ELR (cell line): ENCODE data around the gene RNF225.
"Not testable (repeated sequence)": the region's sequence is repeated elsewhere in the genome, so short reads cannot be mapped to it uniquely, and the experiment has no call there.

Experiments used
- DNase-seq: peaks from one replicate; pipeline ENCODE4 v3.0.0-alpha.2; 2015; ENCODE audit warnings: low read depth

RNF225 gene

GRCh38 chr19:58387338-58388174, 7.9 kb upstream of the RNF225 start:
- DNase-seq, result no peak

DNA sequence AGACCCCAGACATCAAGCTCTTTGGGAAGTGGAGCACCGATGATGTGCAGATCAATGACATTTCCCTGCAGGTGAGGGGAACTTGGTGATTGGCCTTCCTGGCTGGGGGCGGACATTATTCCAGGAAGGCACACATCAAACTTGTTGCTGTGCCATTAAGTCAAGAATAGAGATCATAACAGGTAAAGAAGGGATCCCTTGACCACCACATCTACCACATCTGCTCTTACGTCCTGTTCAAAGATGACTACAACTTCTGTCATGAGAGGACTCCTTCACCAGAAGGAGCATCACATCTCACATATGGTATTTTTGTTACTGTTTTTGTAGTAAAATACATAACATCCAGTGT, 7.3 kb upstream of the RNF225 start:
- no peak for DNase-seq

DNA sequence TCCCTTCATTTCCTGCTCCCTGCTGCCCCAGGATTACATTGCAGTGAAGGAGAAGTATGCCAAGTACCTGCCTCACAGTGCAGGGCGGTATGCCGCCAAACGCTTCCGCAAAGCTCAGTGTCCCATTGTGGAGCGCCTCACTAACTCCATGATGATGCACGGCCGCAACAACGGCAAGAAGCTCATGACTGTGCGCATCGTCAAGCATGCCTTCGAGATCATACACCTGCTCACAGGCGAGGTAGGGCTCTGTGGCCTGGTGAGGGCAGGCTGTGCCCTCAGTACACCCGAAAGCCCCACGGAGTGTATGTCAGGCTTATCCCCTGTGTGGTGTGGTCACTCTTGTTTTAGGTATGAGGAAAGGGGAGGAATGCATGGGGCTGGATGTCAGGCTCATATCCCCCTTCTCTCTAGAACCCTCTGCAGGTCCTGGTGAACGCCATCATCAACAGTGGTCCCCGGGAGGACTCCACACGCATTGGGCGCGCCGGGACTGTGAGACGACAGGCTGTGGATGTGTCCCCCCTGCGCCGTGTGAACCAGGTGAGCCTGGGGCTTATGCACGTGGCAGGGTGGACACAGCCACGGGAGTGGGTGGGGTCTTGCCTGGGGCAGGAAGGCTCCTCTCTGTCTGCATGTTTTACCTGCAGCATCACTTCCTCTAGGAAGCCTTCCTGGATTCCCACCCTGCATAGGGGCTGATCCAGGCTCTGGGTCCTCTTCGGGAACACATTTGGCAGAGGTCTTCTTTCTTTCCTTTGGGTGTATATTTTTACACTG, 2.3 kb upstream of the RNF225 start:
- DNase-seq, result no peak

DNA sequence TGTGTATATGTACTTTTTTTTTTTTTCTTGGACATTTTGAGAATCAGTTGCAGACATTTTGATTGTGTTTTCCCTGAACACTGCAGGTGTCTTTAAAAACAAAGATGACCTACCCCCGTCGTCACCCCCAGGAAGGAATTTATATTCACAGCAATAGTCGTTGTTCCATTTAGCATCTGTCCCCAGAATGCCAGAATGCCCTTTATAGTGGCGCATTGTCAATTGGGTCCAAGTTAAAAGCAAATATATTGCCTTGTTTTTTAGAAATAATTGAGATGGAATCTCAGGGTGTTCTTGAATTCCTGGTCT, 1.8 kb upstream of the RNF225 start:
- no peak for DNase-seq

DNA sequence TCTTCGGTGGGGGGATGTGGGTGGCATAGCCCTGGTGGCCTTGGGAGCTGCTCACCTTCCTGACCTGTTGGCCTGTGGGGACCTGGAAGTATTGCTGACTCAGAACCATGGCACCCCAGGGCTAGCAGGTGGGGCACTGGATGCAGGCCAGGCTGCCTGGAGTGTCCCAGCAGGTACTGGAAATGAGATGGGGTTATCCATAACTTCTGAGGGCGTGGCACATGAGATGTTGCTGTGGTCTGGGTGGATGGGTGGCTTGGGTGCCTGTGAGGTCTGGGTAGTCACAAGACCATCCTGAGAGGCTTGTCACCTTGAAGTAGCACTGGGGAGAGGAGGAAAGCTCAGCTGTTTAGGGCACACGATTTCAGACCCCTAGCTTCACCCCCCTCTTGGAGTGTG, 636 bp upstream of the RNF225 start:
- DNase-seq, result no peak

DNA sequence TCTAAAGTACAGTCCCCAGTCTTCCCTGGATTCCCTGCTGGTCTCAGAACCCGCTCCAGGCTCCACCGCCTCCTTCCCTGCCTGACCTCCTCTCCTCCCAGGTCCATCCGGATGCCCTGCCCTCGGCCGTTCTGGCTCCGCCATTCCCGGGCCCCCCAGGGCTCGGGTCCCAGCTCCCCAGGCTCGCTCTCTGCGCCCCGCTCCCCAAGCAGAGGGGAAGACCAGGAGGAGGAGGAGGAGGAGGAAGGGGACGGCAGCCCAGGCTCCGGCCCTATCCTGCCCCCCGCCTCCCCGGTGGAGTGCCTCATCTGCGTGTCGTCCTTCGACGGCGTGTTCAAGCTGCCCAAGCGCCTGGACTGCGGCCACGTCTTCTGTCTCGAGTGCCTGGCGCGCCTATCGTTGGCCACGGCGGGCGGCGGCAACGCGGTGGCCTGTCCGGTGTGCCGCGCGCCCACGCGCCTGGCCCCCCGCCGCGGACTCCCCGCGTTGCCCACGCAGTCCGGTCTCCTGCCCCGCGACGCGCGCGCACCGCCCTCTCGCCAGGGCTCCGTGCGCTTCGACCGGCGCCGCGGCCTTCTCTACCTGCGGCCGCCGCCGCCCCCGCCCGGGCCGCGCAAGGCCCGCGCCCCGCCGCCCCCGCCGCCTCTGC, 647 bp downstream of the RNF225 start:
- no peak for DNase-seq

- no peak for DNase-seq
Measured at GRCh38 chr19:58396691-58397532, 1.5 kb downstream of the RNF225 start.

- DNase-seq, result no peak
Measured at GRCh38 chr19:58397533-58398037, 2.1 kb downstream of the RNF225 start.

DNA sequence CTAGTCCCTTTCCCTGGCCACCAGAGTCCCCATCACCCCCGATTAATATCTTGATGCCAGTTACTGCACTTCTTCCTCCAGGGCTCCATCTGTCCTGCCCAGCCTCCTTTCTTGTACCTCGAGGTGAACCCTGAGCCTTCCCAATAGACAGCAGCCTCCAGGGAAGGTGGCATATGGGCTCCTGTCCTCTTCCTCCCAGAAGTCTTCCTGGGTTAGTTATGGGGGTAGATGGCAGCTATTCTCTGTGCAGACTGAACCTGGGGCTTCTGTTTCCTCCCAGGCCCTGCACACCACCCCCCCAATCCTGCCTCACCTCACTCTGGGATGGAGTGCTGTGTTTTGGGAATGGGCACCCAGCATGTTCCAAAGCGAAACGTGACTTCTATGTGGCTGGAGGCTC, 2.6 kb downstream of the RNF225 start:
- DNase-seq, result no peak

DNA sequence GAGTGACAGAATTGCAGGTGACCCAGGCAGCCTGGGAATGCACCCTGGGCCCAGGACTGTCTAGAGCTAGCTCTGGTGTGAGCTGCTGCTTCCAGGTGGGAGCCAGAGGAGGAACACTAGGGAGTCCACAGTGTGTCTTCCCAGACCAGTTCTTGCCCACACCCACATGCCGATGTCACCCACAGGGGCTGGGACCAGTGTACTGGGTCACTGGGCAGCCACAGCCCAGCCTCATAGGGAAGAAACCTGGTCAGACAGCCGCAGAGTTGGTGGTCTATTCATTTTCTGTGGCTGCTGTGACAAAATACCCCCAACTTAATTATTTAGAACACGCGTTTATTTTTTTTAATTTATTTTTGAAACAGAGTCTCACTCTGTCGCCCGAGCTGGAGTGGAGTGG, 3.1 kb downstream of the RNF225 start:
- DNase-seq, result no peak

DNA sequence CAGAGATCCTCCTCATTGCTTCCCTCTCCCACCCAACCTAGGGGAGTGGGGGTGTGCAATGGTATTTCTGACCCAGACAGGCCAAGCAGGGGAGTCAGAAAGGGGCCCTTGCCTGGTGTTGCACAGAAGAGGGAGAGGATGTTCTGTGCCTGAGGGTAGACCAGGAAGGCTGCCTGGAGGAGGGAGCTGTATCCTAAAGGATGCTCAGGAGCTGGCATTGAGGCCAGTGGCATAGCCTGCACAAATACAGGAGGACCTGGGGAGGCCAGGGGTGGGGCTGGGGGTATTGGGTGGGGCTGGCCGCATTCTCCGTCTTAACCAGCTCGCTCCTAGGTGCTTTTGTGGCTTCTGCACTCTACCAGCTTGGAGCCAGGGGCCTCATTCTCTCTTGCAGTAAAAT, 4.4 kb downstream of the RNF225 start:
- no peak for DNase-seq

- no peak for DNase-seq
Measured at GRCh38 chr19:58400316-58400915, 5.0 kb downstream of the RNF225 start.

DNA sequence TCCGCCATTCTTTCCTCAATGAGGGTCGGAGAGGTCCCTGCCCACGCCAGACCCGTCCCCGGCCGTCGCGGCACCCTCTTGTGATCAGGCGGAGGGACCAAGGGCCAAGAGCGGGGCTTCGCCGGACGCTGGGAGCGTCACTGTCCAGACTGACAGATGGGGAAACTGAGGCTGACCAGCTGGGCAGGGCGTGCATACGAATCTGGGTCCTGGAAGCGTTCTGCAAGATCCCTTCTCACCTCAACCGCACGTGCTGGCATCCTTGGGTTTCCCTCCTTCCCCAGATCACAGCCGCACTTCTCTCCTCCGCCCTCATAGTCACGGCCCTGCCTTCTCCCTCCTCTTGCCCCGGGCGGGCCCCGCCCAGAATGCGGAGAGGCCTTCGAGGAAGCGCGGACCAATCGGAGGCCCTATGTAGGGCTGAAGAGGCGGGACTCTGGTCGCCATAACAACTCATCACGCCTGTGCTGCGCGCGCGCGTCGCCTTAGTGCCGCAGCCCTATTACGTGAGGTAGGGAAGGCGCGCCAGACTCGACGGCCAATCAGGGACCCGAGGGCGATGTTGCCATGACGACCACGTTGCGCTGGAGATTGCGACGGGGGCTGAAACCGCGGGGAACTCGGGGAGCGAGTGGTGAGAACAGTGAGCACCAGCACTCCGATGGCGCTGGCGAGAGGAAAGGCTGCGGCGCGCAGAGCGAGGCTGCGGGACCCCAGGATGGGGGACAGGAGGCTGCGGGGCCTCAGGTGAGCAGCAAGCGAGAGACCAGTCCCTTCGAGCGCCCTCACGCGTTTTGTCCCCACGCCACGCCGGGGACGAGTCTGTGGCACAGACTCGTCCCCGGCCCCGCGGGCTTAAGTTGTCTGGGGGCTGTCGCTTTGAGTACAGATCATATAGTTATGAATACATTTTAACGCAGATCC, 5.7 kb downstream of the RNF225 start:
- DNase-seq, result peak; percentile 96

GRCh38 chr19:58401840-58402421, 6.5 kb downstream of the RNF225 start:
- no peak for DNase-seq

GRCh38 chr19:58403920-58404478, 8.5 kb downstream of the RNF225 start:
- not testable (repeated sequence) for DNase-seq

DNA sequence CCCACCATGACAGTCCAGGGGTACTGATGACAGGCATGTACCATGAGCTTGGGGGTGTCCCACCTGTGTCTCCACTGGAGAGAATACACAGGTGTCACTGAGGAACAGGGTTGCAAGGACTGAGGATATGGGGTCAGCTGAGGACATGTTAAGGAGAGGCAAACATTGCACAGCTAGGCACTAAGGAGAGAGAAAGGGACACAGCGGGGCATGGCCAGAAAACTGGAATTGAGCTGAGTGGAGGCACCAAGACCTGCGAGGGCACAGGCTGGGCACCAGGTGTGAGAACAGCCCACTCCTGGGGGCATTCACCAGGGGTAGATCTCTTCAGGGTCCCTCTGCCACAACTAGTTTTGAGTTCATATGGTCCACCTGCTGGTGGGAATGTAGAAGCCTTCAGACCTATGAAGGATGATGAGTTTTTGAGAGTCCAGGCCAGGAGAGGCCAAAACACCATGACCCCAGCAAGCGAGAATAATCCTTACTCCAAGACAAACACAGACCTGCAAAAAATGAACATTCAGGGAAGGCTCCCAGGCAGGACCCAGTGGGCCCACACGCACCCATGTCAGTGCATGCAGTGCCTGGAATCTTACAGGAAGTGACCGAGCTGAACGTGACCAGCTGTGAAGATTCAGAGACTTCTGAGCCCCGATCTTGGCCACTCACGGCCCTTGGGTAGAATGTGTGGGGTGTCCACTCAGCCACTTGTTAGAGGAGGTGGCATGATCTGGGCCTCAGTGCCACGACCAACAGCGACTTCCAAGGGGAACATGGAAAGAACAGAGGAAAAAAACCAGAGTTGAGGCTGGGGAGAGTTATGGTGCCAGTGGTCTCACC, 11.6 kb downstream of the RNF225 start:
- peak; percentile 38 for DNase-seq

GRCh38 chr19:58407658-58408151, 12.2 kb downstream of the RNF225 start:
- DNase-seq, result peak; percentile 23

- peak; percentile 91 for DNase-seq
Measured at GRCh38 chr19:58408152-58409009, 12.9 kb downstream of the RNF225 start, which contains the start of gene ZNF584. Gene ZNF584, plus strand, starts transcription at chr19:58408649. Its CDS starts 499 bp downstream, at chr19:58409148.
